Measurements from ENCODE around the gene UCK2.

UCK2 gene

DNA sequence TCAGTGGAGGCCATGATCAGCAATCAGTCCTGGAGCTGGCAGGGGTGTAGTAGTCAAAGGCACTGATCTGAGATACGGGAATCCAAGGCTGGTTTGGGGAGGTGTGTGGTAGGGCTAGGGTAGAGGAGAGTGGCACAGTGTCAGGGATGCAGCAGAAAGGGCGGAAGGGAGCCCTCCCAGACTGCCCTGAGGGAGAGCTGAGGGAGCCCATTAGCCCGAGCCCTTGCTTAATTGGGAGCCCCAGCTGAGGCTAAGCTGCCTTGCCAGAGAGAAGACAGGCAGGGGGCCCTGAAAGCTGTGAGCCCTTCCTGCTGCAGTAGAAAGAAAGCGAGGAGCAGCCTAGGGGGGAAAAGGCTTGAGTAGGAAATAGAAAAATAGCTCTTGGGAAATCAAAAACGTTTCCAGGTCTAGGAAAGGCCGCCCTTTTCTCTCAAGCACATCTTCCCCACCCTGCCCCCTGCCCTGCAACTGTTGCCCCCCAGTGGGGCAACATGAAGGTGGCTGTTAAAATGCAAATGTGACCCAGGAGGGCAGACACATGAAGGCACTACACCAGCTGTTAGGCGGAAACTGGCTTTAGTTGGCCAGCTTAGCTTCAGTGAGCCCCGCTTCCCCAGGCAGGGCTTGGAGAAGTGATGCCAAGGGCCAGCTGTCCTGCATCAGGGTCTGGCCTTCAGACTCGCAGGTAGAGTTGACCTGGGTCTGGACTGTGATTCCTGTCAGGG lies 106.2 kb downstream of the UCK2 start:
- Histone ChIP-seq H3K27me3 (ENCODE audit: insufficient read depth, poor library complexity, severe bottlenecking) (no peaks in the 10 kb centered on the region), H3K4me3 (replicated peaks; ENCODE audit: insufficient read depth, low read length) (no peak overlapping the region), H3K27ac (replicated peaks) (no peak overlapping the region)
- TF ChIP-seq, protein P1, sequence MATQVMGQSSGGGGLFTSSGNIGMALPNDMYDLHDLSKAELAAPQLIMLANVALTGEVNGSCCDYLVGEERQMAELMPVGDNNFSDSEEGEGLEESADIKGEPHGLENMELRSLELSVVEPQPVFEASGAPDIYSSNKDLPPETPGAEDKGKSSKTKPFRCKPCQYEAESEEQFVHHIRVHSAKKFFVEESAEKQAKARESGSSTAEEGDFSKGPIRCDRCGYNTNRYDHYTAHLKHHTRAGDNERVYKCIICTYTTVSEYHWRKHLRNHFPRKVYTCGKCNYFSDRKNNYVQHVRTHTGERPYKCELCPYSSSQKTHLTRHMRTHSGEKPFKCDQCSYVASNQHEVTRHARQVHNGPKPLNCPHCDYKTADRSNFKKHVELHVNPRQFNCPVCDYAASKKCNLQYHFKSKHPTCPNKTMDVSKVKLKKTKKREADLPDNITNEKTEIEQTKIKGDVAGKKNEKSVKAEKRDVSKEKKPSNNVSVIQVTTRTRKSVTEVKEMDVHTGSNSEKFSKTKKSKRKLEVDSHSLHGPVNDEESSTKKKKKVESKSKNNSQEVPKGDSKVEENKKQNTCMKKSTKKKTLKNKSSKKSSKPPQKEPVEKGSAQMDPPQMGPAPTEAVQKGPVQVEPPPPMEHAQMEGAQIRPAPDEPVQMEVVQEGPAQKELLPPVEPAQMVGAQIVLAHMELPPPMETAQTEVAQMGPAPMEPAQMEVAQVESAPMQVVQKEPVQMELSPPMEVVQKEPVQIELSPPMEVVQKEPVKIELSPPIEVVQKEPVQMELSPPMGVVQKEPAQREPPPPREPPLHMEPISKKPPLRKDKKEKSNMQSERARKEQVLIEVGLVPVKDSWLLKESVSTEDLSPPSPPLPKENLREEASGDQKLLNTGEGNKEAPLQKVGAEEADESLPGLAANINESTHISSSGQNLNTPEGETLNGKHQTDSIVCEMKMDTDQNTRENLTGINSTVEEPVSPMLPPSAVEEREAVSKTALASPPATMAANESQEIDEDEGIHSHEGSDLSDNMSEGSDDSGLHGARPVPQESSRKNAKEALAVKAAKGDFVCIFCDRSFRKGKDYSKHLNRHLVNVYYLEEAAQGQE (IDR thresholded peaks at IDR 0.05; ENCODE audit: insufficient replicate concordance, low read depth), result no peak
- TF ChIP-seq GABPA (IDR thresholded peaks at IDR 0.05; ENCODE audit: low read depth) (no peak), SPI1 (IDR thresholded peaks at IDR 0.05; ENCODE audit: borderline replicate concordance, low read depth) (no peak), POLR2AphosphoS5 (IDR thresholded peaks at IDR 0.05; ENCODE audit: low read depth) (no peak)
- TF ChIP-seq, protein P2, sequence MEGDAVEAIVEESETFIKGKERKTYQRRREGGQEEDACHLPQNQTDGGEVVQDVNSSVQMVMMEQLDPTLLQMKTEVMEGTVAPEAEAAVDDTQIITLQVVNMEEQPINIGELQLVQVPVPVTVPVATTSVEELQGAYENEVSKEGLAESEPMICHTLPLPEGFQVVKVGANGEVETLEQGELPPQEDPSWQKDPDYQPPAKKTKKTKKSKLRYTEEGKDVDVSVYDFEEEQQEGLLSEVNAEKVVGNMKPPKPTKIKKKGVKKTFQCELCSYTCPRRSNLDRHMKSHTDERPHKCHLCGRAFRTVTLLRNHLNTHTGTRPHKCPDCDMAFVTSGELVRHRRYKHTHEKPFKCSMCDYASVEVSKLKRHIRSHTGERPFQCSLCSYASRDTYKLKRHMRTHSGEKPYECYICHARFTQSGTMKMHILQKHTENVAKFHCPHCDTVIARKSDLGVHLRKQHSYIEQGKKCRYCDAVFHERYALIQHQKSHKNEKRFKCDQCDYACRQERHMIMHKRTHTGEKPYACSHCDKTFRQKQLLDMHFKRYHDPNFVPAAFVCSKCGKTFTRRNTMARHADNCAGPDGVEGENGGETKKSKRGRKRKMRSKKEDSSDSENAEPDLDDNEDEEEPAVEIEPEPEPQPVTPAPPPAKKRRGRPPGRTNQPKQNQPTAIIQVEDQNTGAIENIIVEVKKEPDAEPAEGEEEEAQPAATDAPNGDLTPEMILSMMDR (IDR thresholded peaks at IDR 0.05; ENCODE audit: insufficient read depth, low read length), result no peak
- DNase-seq (ENCODE audit: low read depth in 1 of 2, low spot score in 1 of 2), result no peak

DNA sequence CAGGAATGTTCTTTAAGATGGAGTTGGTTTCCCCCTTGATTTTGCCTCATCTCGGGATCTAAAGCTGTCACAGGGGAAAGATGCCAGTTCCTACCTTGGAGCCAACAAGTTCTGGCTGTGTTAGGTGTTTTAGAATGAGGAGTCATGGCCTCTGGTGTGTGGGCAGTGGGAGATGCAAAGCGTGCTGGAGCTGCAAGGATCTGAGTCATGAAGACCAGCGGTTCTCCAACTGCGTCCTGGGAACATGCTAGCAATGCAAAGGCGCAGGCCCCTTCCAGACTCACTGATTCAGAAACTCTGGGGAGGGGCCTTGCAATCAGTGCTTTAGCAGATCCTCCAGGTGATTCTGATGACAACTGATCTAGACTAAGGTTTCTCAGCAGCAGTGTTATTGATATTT lies 109.1 kb downstream of the UCK2 start:
- Histone ChIP-seq H3K27ac (replicated peaks) (no peak overlapping the region), H3K27me3 (ENCODE audit: insufficient read depth, poor library complexity, severe bottlenecking) (no peaks in the 10 kb centered on the region), H3K4me3 (replicated peaks; ENCODE audit: insufficient read depth, low read length) (no peak overlapping the region)
- no peak for DNase-seq (ENCODE audit: low read depth in 1 of 2, low spot score in 1 of 2)
- TF ChIP-seq POLR2AphosphoS5 (IDR thresholded peaks at IDR 0.05; ENCODE audit: low read depth), result no peak
- TF ChIP-seq, protein P1 (IDR thresholded peaks at IDR 0.05; ENCODE audit: insufficient replicate concordance, low read depth), result no peak
- TF ChIP-seq, protein P2 (IDR thresholded peaks at IDR 0.05; ENCODE audit: insufficient read depth, low read length), result no peak
- TF ChIP-seq SPI1 (IDR thresholded peaks at IDR 0.05; ENCODE audit: borderline replicate concordance, low read depth), result no peak
- no peak for TF ChIP-seq GABPA (IDR thresholded peaks at IDR 0.05; ENCODE audit: low read depth)

DNA sequence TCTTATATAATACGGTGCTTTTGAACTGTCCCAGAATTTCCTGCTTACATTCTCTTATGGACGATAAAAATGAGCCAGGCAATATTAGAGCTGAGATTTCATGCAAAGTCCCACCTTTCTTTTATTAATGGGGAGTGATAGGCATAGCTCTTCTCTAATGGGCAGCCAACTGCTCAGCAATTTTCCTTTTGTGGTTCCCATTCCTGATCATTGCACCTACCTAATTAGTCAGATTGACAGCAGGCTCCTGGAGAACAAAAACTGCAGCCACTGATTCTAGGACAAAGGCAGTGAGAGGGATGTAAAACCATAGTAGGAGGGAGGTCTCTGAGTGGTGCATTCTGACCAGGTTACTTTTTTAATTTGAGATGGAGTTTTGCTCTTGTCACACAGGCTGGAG lies 110.4 kb downstream of the UCK2 start:
- TF ChIP-seq POLR2AphosphoS5 (IDR thresholded peaks at IDR 0.05; ENCODE audit: low read depth) (no peak), SPI1 (IDR thresholded peaks at IDR 0.05; ENCODE audit: borderline replicate concordance, low read depth) (no peak), GABPA (IDR thresholded peaks at IDR 0.05; ENCODE audit: low read depth) (no peak)
- TF ChIP-seq, protein P1 (IDR thresholded peaks at IDR 0.05; ENCODE audit: insufficient replicate concordance, low read depth), result no peak
- TF ChIP-seq, protein P2 (IDR thresholded peaks at IDR 0.05; ENCODE audit: insufficient read depth, low read length), result no peak
- Histone ChIP-seq H3K27ac (replicated peaks) (no peak overlapping the region), H3K27me3 (ENCODE audit: insufficient read depth, poor library complexity, severe bottlenecking) (peaks cover under 1% of the 10 kb centered on the region), H3K4me3 (replicated peaks; ENCODE audit: insufficient read depth, low read length) (no peak overlapping the region)
- no peak for DNase-seq (ENCODE audit: low read depth in 1 of 2, low spot score in 1 of 2)
